Pericardium fibroblast (primary cell): ENCODE results near the gene FNDC1. TPM values are rescaled to one million over a fixed set of nuclear protein-coding genes. Genes with fewer than 3 reads are reported as not detected.

Experiments
- total RNA-seq: library from RNA; depleted of rRNA; stranded (reverse); fragments of >200 nt; gene quantifications from 2 replicates; pipeline ENCODE4 v1.2.3, GENCODE V29; 2015

Gene FNDC1
- total RNA-seq: 0.17 and 0.82 TPM in 2 replicates

DNA sequence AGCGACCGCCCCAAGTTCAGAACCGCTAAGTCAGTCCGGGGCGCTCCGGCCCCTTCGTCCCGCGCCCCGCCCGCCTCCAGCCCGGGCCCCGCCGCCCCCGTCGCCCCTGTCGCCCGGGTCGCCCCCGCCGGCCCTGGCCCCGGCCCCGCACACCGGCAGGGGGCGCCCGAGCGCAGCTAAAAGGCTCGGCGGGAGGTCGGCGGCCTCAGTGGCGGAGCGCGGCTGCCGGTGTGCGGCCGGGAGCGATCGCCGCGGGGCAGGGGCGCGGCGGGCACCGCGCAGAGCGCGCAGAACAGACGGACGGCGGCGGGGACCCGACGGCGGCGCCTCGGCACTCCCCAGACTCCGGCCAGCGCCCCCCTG, at the start of gene FNDC1:
Gene FNDC1, plus strand, starts transcription at position 208 of the 363 bp plus-strand sequence. CDS start 197 bp downstream, outside the sequence.

Other genes with a start within 250 kb of the FNDC1 start
- 4.4 TPM in 2 replicates for gene RSPH3, start 169.2 kb upstream of the FNDC1 start, total RNA-seq
- not detected in 2 replicates for gene TAGAP, start 124.4 kb upstream of the FNDC1 start, total RNA-seq